ENCODE results near the gene ARAF.

ARAF gene

DNA sequence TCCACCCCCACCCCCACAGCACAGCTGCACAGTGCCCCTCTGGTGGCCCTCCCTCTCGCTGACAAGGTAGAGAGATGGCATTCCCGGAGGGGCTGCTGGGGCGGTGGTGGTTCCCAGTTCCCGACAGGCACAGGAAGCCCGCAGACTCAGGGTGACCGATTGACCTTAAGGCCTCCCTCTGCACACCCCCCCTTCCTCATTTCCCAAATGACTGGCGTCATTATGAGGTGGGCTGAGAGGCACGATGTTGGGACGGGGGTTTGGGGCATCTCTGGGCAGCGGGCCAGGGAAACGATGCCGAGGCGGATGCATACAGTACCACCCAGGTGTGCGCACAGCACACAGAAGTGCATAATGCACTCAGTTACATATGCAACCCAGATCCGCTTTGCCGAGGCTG is 17.7 kb downstream of the ARAF start:
- H3K9ac ChIP-seq: no peak overlapping the region
- no peak overlapping the region for H3K4me2 ChIP-seq (ENCODE audit: low read length)
- no peaks in the 10 kb centered on the region for H3K36me3 ChIP-seq (ENCODE audit: control insufficient read depth, insufficient read depth, low read length)
- no peak overlapping the region for H3K4me3 ChIP-seq (ENCODE audit: low read depth, low read length)
- H2AFZ ChIP-seq: no peak overlapping the region
- H3K27ac ChIP-seq: no peak overlapping the region
- TF ChIP-seq, protein P1, sequence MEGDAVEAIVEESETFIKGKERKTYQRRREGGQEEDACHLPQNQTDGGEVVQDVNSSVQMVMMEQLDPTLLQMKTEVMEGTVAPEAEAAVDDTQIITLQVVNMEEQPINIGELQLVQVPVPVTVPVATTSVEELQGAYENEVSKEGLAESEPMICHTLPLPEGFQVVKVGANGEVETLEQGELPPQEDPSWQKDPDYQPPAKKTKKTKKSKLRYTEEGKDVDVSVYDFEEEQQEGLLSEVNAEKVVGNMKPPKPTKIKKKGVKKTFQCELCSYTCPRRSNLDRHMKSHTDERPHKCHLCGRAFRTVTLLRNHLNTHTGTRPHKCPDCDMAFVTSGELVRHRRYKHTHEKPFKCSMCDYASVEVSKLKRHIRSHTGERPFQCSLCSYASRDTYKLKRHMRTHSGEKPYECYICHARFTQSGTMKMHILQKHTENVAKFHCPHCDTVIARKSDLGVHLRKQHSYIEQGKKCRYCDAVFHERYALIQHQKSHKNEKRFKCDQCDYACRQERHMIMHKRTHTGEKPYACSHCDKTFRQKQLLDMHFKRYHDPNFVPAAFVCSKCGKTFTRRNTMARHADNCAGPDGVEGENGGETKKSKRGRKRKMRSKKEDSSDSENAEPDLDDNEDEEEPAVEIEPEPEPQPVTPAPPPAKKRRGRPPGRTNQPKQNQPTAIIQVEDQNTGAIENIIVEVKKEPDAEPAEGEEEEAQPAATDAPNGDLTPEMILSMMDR (IDR thresholded peaks at IDR 0.05): no peak
- H3K79me2 ChIP-seq: no peaks in the 10 kb centered on the region
- H3K4me1 ChIP-seq: no peaks in the 10 kb centered on the region
- no peaks in the 10 kb centered on the region for H3K9me3 ChIP-seq (ENCODE audit: control insufficient read depth, low read length)
- no peaks in the 10 kb centered on the region for H3K27me3 ChIP-seq (ENCODE audit: control insufficient read depth, insufficient read depth, low read length)

DNA sequence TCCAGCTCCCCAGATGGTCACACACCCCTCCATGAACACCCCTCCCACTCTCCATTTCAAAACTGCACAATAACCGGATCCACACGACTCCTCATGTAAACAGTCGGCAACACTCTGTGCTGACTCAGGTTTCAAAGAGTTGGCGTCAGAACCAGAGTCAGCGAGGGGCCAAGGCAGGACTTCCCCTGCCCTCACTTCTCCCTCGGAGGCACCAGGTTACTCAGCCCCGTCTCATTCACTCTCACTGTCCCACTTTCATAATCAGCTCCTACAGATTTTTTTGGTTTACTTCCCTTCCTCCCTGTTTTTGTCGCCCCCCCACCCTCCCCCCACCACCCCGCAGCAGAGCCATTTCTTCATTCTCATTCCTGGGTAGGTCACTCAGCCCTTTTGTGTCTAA is 18.5 kb downstream of the ARAF start:
- no peaks in the 10 kb centered on the region for H3K27me3 ChIP-seq (ENCODE audit: control insufficient read depth, insufficient read depth, low read length)
- TF ChIP-seq, protein P1 (IDR thresholded peaks at IDR 0.05): no peak
- H3K4me2 ChIP-seq (ENCODE audit: low read length): no peak overlapping the region
- no peaks in the 10 kb centered on the region for H3K36me3 ChIP-seq (ENCODE audit: control insufficient read depth, insufficient read depth, low read length)
- no peak overlapping the region for H2AFZ ChIP-seq
- H3K9me3 ChIP-seq (ENCODE audit: control insufficient read depth, low read length): no peaks in the 10 kb centered on the region
- no peak overlapping the region for H3K4me3 ChIP-seq (ENCODE audit: low read depth, low read length)
- H3K4me1 ChIP-seq: no peaks in the 10 kb centered on the region
- H3K9ac ChIP-seq: no peak overlapping the region
- no peaks in the 10 kb centered on the region for H3K79me2 ChIP-seq
- no peak overlapping the region for H3K27ac ChIP-seq

DNA sequence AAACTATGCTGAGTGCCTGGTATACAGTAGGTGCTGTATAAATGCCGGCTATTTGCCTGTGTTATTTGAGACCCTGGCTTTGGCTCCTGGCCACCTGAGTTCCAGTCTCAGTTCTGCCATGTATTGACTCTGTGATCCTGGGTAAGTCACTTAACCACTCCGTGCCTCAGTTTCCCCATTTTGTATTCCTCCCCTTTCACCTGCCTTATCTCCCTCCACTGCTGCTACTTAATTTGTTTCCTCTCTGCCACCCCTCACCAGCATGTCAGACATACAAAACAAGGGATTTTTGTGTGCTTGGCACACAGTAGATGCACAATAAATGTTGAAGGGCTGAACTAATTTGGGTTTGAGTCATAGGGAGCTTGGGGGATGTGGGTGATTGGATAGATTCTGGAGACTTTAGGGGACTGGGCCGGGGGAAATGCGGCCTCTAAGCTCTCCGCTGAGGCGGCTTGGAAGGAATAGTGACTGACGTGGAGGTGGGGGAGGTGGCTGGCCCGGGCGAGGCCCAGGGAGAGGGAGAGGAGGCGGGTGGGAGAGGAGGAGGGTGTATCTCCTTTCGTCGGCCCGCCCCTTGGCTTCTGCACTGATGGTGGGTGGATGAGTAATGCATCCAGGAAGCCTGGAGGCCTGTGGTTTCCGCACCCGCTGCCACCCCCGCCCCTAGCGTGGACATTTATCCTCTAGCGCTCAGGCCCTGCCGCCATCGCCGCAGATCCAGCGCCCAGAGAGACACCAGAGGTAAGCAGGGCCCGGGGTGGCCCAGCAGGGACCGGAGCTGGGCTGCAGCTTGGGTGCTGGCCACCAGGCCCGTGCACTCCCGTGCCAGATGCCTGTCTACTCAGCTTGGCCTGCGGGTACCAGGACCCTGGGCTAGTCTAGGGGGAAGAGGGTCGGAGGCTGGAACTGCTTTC is 21.0 kb downstream of the ARAF start, which contains the start of gene TIMP1:
TSS of gene TIMP1 (plus strand) at position 706 of the 917 bp plus-strand sequence. CDS start 980 bp downstream, outside the sequence.
- Histone ChIP-seq H3K27ac (peak within 1 kb of the TSS; percentile 59), H3K27me3 (ENCODE audit: control insufficient read depth, insufficient read depth, low read length) (no peaks in the 10 kb centered on the region), H3K36me3 (ENCODE audit: control insufficient read depth, insufficient read depth, low read length) (no peaks in the 10 kb centered on the region), H3K9ac (no peak within 1 kb of the TSS), H3K4me2 (ENCODE audit: low read length) (peak within 1 kb of the TSS; percentile 22), H3K79me2 (no peaks in the 10 kb centered on the region), H3K4me3 (ENCODE audit: low read depth, low read length) (no peak within 1 kb of the TSS), H2AFZ (peak within 1 kb of the TSS; percentile 85), H3K4me1 (no peaks in the 10 kb centered on the region), H3K9me3 (ENCODE audit: control insufficient read depth, low read length) (no peaks in the 10 kb centered on the region)
- TF ChIP-seq, protein P1 (IDR thresholded peaks at IDR 0.05): no peak

DNA sequence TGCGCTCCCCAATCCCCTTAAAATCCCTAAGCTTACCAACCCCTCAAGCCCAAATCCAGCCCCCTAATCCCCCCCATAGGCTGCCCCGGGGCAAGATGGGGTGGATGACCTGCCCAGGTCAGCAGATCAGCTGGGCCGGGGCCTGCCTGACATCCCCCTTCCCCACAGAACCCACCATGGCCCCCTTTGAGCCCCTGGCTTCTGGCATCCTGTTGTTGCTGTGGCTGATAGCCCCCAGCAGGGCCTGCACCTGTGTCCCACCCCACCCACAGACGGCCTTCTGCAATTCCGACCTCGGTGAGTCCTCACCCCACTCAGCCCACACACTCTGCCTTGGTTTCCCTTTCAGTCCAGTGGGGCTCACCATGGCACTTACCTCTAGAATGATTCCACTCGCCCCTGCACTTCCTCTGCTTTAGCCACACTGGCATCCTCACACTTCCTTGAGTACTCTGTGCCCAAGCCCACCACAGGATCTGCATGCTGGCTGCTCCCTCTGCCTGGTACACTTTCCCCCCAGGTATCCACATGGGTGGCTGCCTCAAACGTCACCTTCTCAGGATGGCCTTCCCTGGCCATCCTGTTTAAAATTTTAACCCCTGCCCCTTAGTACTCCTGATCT is 22.3 kb downstream of the ARAF start:
- TF ChIP-seq, protein P1 (IDR thresholded peaks at IDR 0.05): no peak
- Histone ChIP-seq H3K27ac (no peak overlapping the region), H3K4me1 (no peaks in the 10 kb centered on the region), H3K36me3 (ENCODE audit: control insufficient read depth, insufficient read depth, low read length) (no peaks in the 10 kb centered on the region), H3K79me2 (no peaks in the 10 kb centered on the region), H3K9ac (no peak overlapping the region), H3K4me3 (ENCODE audit: low read depth, low read length) (no peak overlapping the region), H2AFZ (no peak overlapping the region), H3K27me3 (ENCODE audit: control insufficient read depth, insufficient read depth, low read length) (no peaks in the 10 kb centered on the region), H3K4me2 (ENCODE audit: low read length) (no peak overlapping the region), H3K9me3 (ENCODE audit: control insufficient read depth, low read length) (no peaks in the 10 kb centered on the region)

Measured in parathyroid adenoma (tissue), 2 donors.